SK-N-SH treated with all-trans-retinoic acid at 6 μM for 48 hours (cell line): ENCODE results near the gene SLC25A31.

Source experiments
- ATAC-seq: fragments of 200-7000 bp; cut with Tn5 transposase; 3 replicates; pipeline ENCODE4 v1.9.1; 2020; ENCODE audit warnings: mild to moderate bottlenecking, moderate library complexity
- BACH2 ChIP-seq: fragments of 250-450 bp; sonication (Bioruptor Pico); IDR thresholded peaks from 2 replicates; pipeline ENCODE4 v1.9.0; 2021; ENCODE audit warnings: mild to moderate bottlenecking, borderline replicate concordance
- CSRNP3 ChIP-seq: fragments of 250-450 bp; sonication (Bioruptor Pico); IDR thresholded peaks from 2 replicates; pipeline ENCODE4 v1.5.1; 2021; ENCODE audit warnings: mild to moderate bottlenecking, moderate library complexity
- ESRRG ChIP-seq: fragments of 250-450 bp; sonication (Bioruptor Pico); IDR thresholded peaks from 2 replicates; pipeline ENCODE4 v1.6.1; 2021; ENCODE audit warnings: mild to moderate bottlenecking
- GLIS3 ChIP-seq: fragments of 250-450 bp; sonication (Bioruptor Pico); IDR thresholded peaks from 2 replicates; pipeline ENCODE4 v1.5.0; 2020; ENCODE audit warnings: mild to moderate bottlenecking, moderate library complexity
- ISL1 ChIP-seq: fragments of 250-450 bp; sonication (Bioruptor Pico); IDR thresholded peaks from 2 replicates; pipeline ENCODE4 v2.1.2; 2022; ENCODE audit warnings: mild to moderate bottlenecking, moderate library complexity
- OSR1 ChIP-seq: fragments of 250-450 bp; sonication (Bioruptor Pico); IDR thresholded peaks from 2 replicates; pipeline ENCODE4 v1.8.0; 2022; ENCODE audit warnings: moderate library complexity, mild to moderate bottlenecking, inconsistent platforms
- POU6F1 ChIP-seq: fragments of 250-450 bp; sonication (Bioruptor Pico); IDR thresholded peaks from 2 replicates; pipeline ENCODE4 v1.8.0; 2021; ENCODE audit warnings: low read depth, mild to moderate bottlenecking, moderate library complexity, borderline replicate concordance
- PPARA ChIP-seq: fragments of 250-450 bp; sonication (Bioruptor Pico); IDR thresholded peaks from 2 replicates; pipeline ENCODE4 v1.5.0; 2020; ENCODE audit warnings: mild to moderate bottlenecking, borderline replicate concordance
- SNAI2 ChIP-seq: fragments of 250-450 bp; sonication (Bioruptor Pico); IDR thresholded peaks from 2 replicates; pipeline ENCODE4 v1.5.0; 2020; ENCODE audit warnings: mild to moderate bottlenecking, moderate library complexity
- TOX ChIP-seq: fragments of 250-450 bp; sonication (Bioruptor Pico); IDR thresholded peaks from 2 replicates; pipeline ENCODE4 v1.8.0; 2021; ENCODE audit warnings: mild to moderate bottlenecking, moderate library complexity, borderline replicate concordance
- TSHZ2 ChIP-seq: fragments of 250-450 bp; sonication (Bioruptor Pico); IDR thresholded peaks from 2 replicates; pipeline ENCODE4 v1.5.0; 2020; ENCODE audit warnings: mild to moderate bottlenecking, moderate library complexity
- ZC3H10 ChIP-seq: fragments of 250-450 bp; sonication (Bioruptor Pico); IDR thresholded peaks from 2 replicates; pipeline ENCODE4 v1.5.1; 2021; ENCODE audit warnings: mild to moderate bottlenecking, moderate library complexity
- ZFP30 ChIP-seq: fragments of 450-650 bp; formaldehyde crosslinking; IDR thresholded peaks from 2 replicates; pipeline ENCODE4 v1.5.0; 2022; ENCODE audit warnings: mild to moderate bottlenecking, moderate library complexity
- ZNF565 ChIP-seq: fragments of 450-650 bp; formaldehyde crosslinking; conservative IDR thresholded peaks from 2 replicates; pipeline ENCODE4 v1.5.0; 2020; ENCODE audit warnings: low read depth, mild to moderate bottlenecking, moderate library complexity
- ZNF8 ChIP-seq: fragments of 450-650 bp; formaldehyde crosslinking; IDR thresholded peaks from 2 replicates; pipeline ENCODE4 v1.5.0; 2020; ENCODE audit warnings: mild to moderate bottlenecking, moderate library complexity
- TF ChIP-seq, protein P1 (sequence below): fragments of 250-450 bp; sonication (Bioruptor Pico); IDR thresholded peaks from 2 replicates; pipeline ENCODE4 v1.5.1; 2020; ENCODE audit warnings: low read depth, mild to moderate bottlenecking, moderate library complexity

The SLC25A31 gene

GRCh38 chr4:127776620-127777019 lies 46.4 kb downstream of the SLC25A31 start:
- no peak for TF ChIP-seq ESRRG
- TF ChIP-seq, protein P1, sequence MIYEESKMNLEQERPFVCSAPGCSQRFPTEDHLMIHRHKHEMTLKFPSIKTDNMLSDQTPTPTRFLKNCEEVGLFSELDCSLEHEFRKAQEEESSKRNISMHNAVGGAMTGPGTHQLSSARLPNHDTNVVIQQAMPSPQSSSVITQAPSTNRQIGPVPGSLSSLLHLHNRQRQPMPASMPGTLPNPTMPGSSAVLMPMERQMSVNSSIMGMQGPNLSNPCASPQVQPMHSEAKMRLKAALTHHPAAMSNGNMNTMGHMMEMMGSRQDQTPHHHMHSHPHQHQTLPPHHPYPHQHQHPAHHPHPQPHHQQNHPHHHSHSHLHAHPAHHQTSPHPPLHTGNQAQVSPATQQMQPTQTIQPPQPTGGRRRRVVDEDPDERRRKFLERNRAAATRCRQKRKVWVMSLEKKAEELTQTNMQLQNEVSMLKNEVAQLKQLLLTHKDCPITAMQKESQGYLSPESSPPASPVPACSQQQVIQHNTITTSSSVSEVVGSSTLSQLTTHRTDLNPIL = no peak
- TF ChIP-seq ZNF8 (CRISPR knock-in tag) = no peak
- no peak for TF ChIP-seq TOX (CRISPR knock-in tag)
- TF ChIP-seq TSHZ2 = no peak
- no peak for TF ChIP-seq POU6F1 (CRISPR knock-in tag)
- TF ChIP-seq ZC3H10 (CRISPR knock-in tag) = no peak
- ATAC-seq = no peak

- ATAC-seq = no peak
- TF ChIP-seq TOX (CRISPR knock-in tag) (no peak), PPARA (CRISPR knock-in tag) (no peak), TSHZ2 (no peak), ZC3H10 (CRISPR knock-in tag) (no peak), ZNF8 (CRISPR knock-in tag) (no peak), ZNF565 (CRISPR knock-in tag) (no peak), GLIS3 (CRISPR knock-in tag) (no peak), SNAI2 (CRISPR knock-in tag) (no peak), OSR1 (CRISPR knock-in tag) (no peak), CSRNP3 (no peak), BACH2 (CRISPR knock-in tag) (no peak), ISL1 (no peak)
Measured at GRCh38 chr4:127777487-127777886, 47.3 kb downstream of the SLC25A31 start.

DNA sequence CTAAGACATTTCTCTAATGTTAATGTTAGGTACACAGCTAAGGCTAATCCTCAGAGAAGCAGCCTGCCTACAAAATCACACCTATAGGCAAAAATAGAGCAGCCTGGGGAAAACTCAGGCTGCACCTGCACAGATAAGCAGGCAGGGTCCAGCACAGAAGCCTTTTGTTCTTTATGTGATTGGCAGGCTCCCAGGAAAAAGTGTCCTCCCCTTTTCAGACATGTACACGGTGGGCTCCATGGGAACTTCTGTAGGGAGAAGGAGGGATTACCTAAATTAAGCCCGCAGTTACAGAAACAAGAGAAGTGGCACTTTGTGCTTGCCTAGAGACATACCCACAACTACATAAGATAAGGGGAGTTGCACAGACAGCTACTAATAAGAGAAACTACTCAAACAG lies 47.9 kb downstream of the SLC25A31 start:
- TF ChIP-seq GLIS3 (CRISPR knock-in tag) (no peak), CSRNP3 (no peak), BACH2 (CRISPR knock-in tag) (no peak), ZFP30 (no peak), TOX (CRISPR knock-in tag) (no peak)
- TF ChIP-seq, all 23 proteins: peak for 0
- ATAC-seq = no peak

GRCh38 chr4:127780598-127780997 lies 50.4 kb downstream of the SLC25A31 start:
- ATAC-seq = no peak
- TF ChIP-seq ESRRG = no peak
